ENCODE data around the gene RGSL1. TPM values are rescaled to one million over a fixed set of nuclear protein-coding genes. Genes with fewer than 3 reads are reported as not detected.
A peak's percentile ranks its signal among the peaks of the same experiment; 100 is the strongest.
"Not testable (repeated sequence)": the region's sequence is repeated elsewhere in the genome, so short reads cannot be mapped to it uniquely, and the experiment has no call there.

Gene RGSL1
- polyA plus RNA-seq, 1 donor from 2014 or later: not detected

- Mint-ChIP-seq H3K27me3 (peaks cover 14% of the 10 kb centered on the region), H3K27ac (no peak overlapping the region), H3K36me3 (no peaks in the 10 kb centered on the region), H3K4me3 (no peak overlapping the region), H3K4me1 (peaks cover 0 to 10% (median 5%) of the 10 kb centered on the region in 3 donors), H3K9me3 (peaks cover 7 to 24% (median 14%) of the 10 kb centered on the region in 3 donors)
Measured at GRCh38 chr1:182478238-182478637, 28.3 kb downstream of the RGSL1 start.

GRCh38 chr1:182484067-182484466 is 34.1 kb downstream of the RGSL1 start:
- H3K9me3 Mint-ChIP-seq: peaks cover 0 to 18% (median 9%) of the 10 kb centered on the region in 3 donors
- H3K36me3 Mint-ChIP-seq: peaks cover 2% of the 10 kb centered on the region
- peak overlapping the region in 1 of 4 donors; percentile 14 for H3K4me3 Mint-ChIP-seq
- H3K4me1 Mint-ChIP-seq: peaks cover 8 to 17% (median 11%) of the 10 kb centered on the region in 3 donors
- H3K27me3 Mint-ChIP-seq: peaks cover 2% of the 10 kb centered on the region
- H3K27ac Mint-ChIP-seq: peak overlapping the region in 1 of 3 donors; percentile 4

GRCh38 chr1:182484531-182485257 is 34.7 kb downstream of the RGSL1 start:
- Mint-ChIP-seq H3K27me3 (peaks cover 2% of the 10 kb centered on the region), H3K4me3 (peak overlapping the region in 2 of 4 donors; percentile 5 to 14), H3K36me3 (peaks cover 2% of the 10 kb centered on the region), H3K4me1 (peaks cover 8 to 17% (median 11%) of the 10 kb centered on the region in 3 donors), H3K27ac (no peak overlapping the region), H3K9me3 (peaks cover 0 to 11% (median 5%) of the 10 kb centered on the region in 3 donors)

GRCh38 chr1:182485861-182486260 is 35.9 kb downstream of the RGSL1 start:
- H3K27ac Mint-ChIP-seq: no peak overlapping the region
- peaks cover 0 to 8% (median 4%) of the 10 kb centered on the region in 3 donors for H3K9me3 Mint-ChIP-seq
- peaks cover 8 to 17% (median 11%) of the 10 kb centered on the region in 3 donors for H3K4me1 Mint-ChIP-seq
- peaks cover 2% of the 10 kb centered on the region for H3K36me3 Mint-ChIP-seq
- H3K4me3 Mint-ChIP-seq: no peak overlapping the region
- peaks cover 2% of the 10 kb centered on the region for H3K27me3 Mint-ChIP-seq

- peaks cover 11 to 15% (median 12%) of the 10 kb centered on the region in 3 donors for H3K4me1 Mint-ChIP-seq
- H3K27me3 Mint-ChIP-seq: peaks cover 2% of the 10 kb centered on the region
- no peak overlapping the region for H3K27ac Mint-ChIP-seq
- no peaks in the 10 kb centered on the region for H3K9me3 Mint-ChIP-seq
- H3K4me3 Mint-ChIP-seq: no peak overlapping the region
- peaks cover 2% of the 10 kb centered on the region for H3K36me3 Mint-ChIP-seq
Measured at GRCh38 chr1:182488803-182489202, 38.9 kb downstream of the RGSL1 start.

GRCh38 chr1:182493063-182493462 is 43.1 kb downstream of the RGSL1 start:
- H3K4me1 Mint-ChIP-seq: peaks cover 2 to 8% (median 5%) of the 10 kb centered on the region in 3 donors
- H3K27me3 Mint-ChIP-seq: peaks cover 1% of the 10 kb centered on the region
- no peaks in the 10 kb centered on the region for H3K9me3 Mint-ChIP-seq
- peaks cover 2% of the 10 kb centered on the region for H3K36me3 Mint-ChIP-seq
- no peak overlapping the region for H3K4me3 Mint-ChIP-seq
- no peak overlapping the region for H3K27ac Mint-ChIP-seq

- peaks cover 2 to 8% (median 5%) of the 10 kb centered on the region in 3 donors for H3K4me1 Mint-ChIP-seq
- no peak overlapping the region for H3K4me3 Mint-ChIP-seq
- H3K27ac Mint-ChIP-seq: no peak overlapping the region
- H3K36me3 Mint-ChIP-seq: no peaks in the 10 kb centered on the region
- H3K27me3 Mint-ChIP-seq: no peaks in the 10 kb centered on the region
- no peaks in the 10 kb centered on the region for H3K9me3 Mint-ChIP-seq
Measured at GRCh38 chr1:182495002-182495401, 45.1 kb downstream of the RGSL1 start.

- Mint-ChIP-seq H3K36me3 (no peaks in the 10 kb centered on the region), H3K27ac (no peak overlapping the region), H3K27me3 (no peaks in the 10 kb centered on the region), H3K9me3 (no peaks in the 10 kb centered on the region), H3K4me3 (no peak overlapping the region), H3K4me1 (peaks cover 2 to 8% (median 5%) of the 10 kb centered on the region in 3 donors)
Measured at GRCh38 chr1:182495693-182496092, 45.7 kb downstream of the RGSL1 start.

- no peaks in the 10 kb centered on the region for H3K36me3 Mint-ChIP-seq
- H3K27me3 Mint-ChIP-seq: peaks cover 3% of the 10 kb centered on the region
- no peak overlapping the region for H3K27ac Mint-ChIP-seq
- peaks cover 0 to 7% (median 2%) of the 10 kb centered on the region in 3 donors for H3K9me3 Mint-ChIP-seq
- no peaks in the 10 kb centered on the region for H3K4me1 Mint-ChIP-seq
- no peak overlapping the region for H3K4me3 Mint-ChIP-seq
Measured at GRCh38 chr1:182507685-182508084, 57.7 kb downstream of the RGSL1 start.

GRCh38 chr1:182515556-182515955 is 65.6 kb downstream of the RGSL1 start:
- peaks cover 6% of the 10 kb centered on the region for H3K36me3 Mint-ChIP-seq
- peaks cover 3% of the 10 kb centered on the region for H3K27me3 Mint-ChIP-seq
- H3K27ac Mint-ChIP-seq: no peak overlapping the region
- H3K4me1 Mint-ChIP-seq: no peaks in the 10 kb centered on the region
- peaks cover 1 to 16% (median 15%) of the 10 kb centered on the region in 3 donors for H3K9me3 Mint-ChIP-seq
- H3K4me3 Mint-ChIP-seq: no peak overlapping the region

- Mint-ChIP-seq H3K27me3 (peaks cover 12% of the 10 kb centered on the region), H3K4me1 (no peaks in the 10 kb centered on the region), H3K27ac (no peak overlapping the region), H3K4me3 (no peak overlapping the region), H3K9me3 (peaks cover 7 to 34% (median 19%) of the 10 kb centered on the region in 3 donors), H3K36me3 (peaks cover 6% of the 10 kb centered on the region)
Measured at GRCh38 chr1:182520736-182521135, 70.8 kb downstream of the RGSL1 start.

- Mint-ChIP-seq H3K9me3 (peaks cover 14 to 34% (median 21%) of the 10 kb centered on the region in 3 donors), H3K27ac (no peak overlapping the region), H3K36me3 (no peaks in the 10 kb centered on the region), H3K4me3 (no peak overlapping the region), H3K27me3 (peaks cover 15% of the 10 kb centered on the region), H3K4me1 (no peaks in the 10 kb centered on the region)
Measured at GRCh38 chr1:182525342-182525741, 75.4 kb downstream of the RGSL1 start.

GRCh38 chr1:182527680-182528079 is 77.7 kb downstream of the RGSL1 start:
- Mint-ChIP-seq H3K27me3 (peaks cover 9% of the 10 kb centered on the region), H3K4me3 (no peak overlapping the region), H3K9me3 (peaks cover 14 to 34% (median 21%) of the 10 kb centered on the region in 3 donors), H3K4me1 (no peaks in the 10 kb centered on the region), H3K27ac (no peak overlapping the region), H3K36me3 (no peaks in the 10 kb centered on the region)

GRCh38 chr1:182528206-182528605 is 78.3 kb downstream of the RGSL1 start:
- H3K4me1 Mint-ChIP-seq, H3K36me3 Mint-ChIP-seq, H3K27me3 Mint-ChIP-seq, H3K4me3 Mint-ChIP-seq, H3K27ac Mint-ChIP-seq: not testable (repeated sequence)
- H3K9me3 Mint-ChIP-seq: peaks cover 14 to 33% (median 21%) of the 10 kb centered on the region in 3 donors

- Mint-ChIP-seq H3K4me3 (no peak overlapping the region), H3K9me3 (peaks cover 2 to 4% (median 3%) of the 10 kb centered on the region in 3 donors), H3K4me1 (no peaks in the 10 kb centered on the region), H3K27me3 (peaks cover 2% of the 10 kb centered on the region), H3K36me3 (no peaks in the 10 kb centered on the region), H3K27ac (no peak overlapping the region)
Measured at GRCh38 chr1:182533896-182534295, 84.0 kb downstream of the RGSL1 start.

- H3K36me3 Mint-ChIP-seq: peaks cover 3% of the 10 kb centered on the region
- H3K4me1 Mint-ChIP-seq: no peaks in the 10 kb centered on the region
- H3K27ac Mint-ChIP-seq: no peak overlapping the region
- H3K4me3 Mint-ChIP-seq: no peak overlapping the region
- H3K27me3 Mint-ChIP-seq: peaks cover 8% of the 10 kb centered on the region
- H3K9me3 Mint-ChIP-seq: peaks cover 2 to 4% (median 4%) of the 10 kb centered on the region in 3 donors
Measured at GRCh38 chr1:182549346-182549745, 99.4 kb downstream of the RGSL1 start.

All from IgD-negative memory B cell (primary cell).